Measurements from ENCODE around the gene FAM72C.
A peak's percentile ranks its signal among the peaks of the same experiment; 100 is the strongest.
"Not testable (repeated sequence)": the region's sequence is repeated elsewhere in the genome, so short reads cannot be mapped to it uniquely, and the experiment has no call there.

Gene FAM72C

DNA sequence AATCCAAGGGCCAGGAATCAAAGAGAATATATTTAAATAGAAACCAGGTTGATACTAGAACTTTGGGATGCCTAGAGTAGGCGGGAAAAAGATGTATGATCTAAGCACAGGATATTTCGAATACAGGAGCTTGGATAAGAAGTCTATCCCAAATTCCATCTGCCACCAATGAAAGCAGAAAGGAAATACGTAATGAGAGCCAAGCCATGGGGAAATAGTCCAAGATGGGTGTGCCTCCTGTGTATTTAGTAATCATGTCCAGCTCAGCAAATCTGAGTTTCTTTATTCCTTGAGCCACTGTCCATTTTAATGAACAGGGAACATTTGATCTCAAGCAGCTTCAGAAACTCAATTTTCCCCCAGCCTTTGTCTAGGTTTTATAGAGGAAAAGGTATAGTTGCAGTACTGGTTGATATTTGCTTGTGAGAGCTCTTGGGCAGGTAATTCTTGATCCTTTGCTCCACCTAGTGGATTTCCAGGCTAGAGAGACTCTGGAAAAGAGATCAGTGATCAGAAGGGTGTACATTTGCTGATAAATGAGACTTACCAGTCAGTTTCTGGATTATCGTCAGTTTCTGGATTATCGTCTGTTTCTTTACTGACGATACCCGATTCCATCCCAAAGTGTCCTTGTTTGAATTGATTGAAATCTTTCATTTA lies 28.3 kb downstream of the FAM72C start:
- not testable (repeated sequence) for H3K4me1 ChIP-seq (ENCODE audit: insufficient read depth, poor library complexity, severe bottlenecking); H3K36me3 ChIP-seq (ENCODE audit: low read depth); DNase-seq (ENCODE audit: low spot score); H3K4me3 ChIP-seq (ENCODE audit: severe bottlenecking); H3K9me3 ChIP-seq (ENCODE audit: severe bottlenecking); H3K27ac ChIP-seq (ENCODE audit: poor library complexity, severe bottlenecking); H3K27me3 ChIP-seq (ENCODE audit: insufficient read depth, poor library complexity, severe bottlenecking)
- peak; percentile 35; the same call in 1 of the 3 replicates for ATAC-seq (ENCODE audit: low read depth)

GRCh38 chr1:143942238-143942860 lies 29.4 kb downstream of the FAM72C start:
- H3K9me3 ChIP-seq (ENCODE audit: severe bottlenecking); H3K4me3 ChIP-seq (ENCODE audit: severe bottlenecking); H3K27ac ChIP-seq (ENCODE audit: poor library complexity, severe bottlenecking); H3K27me3 ChIP-seq (ENCODE audit: insufficient read depth, poor library complexity, severe bottlenecking); H3K36me3 ChIP-seq (ENCODE audit: low read depth); DNase-seq (ENCODE audit: low spot score); ATAC-seq (ENCODE audit: low read depth); H3K4me1 ChIP-seq (ENCODE audit: insufficient read depth, poor library complexity, severe bottlenecking): not testable (repeated sequence)

- H3K36me3 ChIP-seq (ENCODE audit: low read depth); H3K4me1 ChIP-seq (ENCODE audit: insufficient read depth, poor library complexity, severe bottlenecking); DNase-seq (ENCODE audit: low spot score); H3K9me3 ChIP-seq (ENCODE audit: severe bottlenecking); ATAC-seq (ENCODE audit: low read depth); H3K27ac ChIP-seq (ENCODE audit: poor library complexity, severe bottlenecking); H3K4me3 ChIP-seq (ENCODE audit: severe bottlenecking); H3K27me3 ChIP-seq (ENCODE audit: insufficient read depth, poor library complexity, severe bottlenecking): not testable (repeated sequence)
These were observed 32.1 kb downstream of the FAM72C start for GRCh38 chr1:143939666-143940065.

- H3K27me3 ChIP-seq (ENCODE audit: insufficient read depth, poor library complexity, severe bottlenecking); H3K4me3 ChIP-seq (ENCODE audit: severe bottlenecking); H3K4me1 ChIP-seq (ENCODE audit: insufficient read depth, poor library complexity, severe bottlenecking); H3K36me3 ChIP-seq (ENCODE audit: low read depth); DNase-seq (ENCODE audit: low spot score); H3K9me3 ChIP-seq (ENCODE audit: severe bottlenecking); H3K27ac ChIP-seq (ENCODE audit: poor library complexity, severe bottlenecking); ATAC-seq (ENCODE audit: low read depth): not testable (repeated sequence)
These were observed 32.9 kb downstream of the FAM72C start for GRCh38 chr1:143938922-143939321.

GRCh38 chr1:143936457-143937115 lies 35.2 kb downstream of the FAM72C start:
- H3K27me3 ChIP-seq (ENCODE audit: insufficient read depth, poor library complexity, severe bottlenecking); H3K4me3 ChIP-seq (ENCODE audit: severe bottlenecking); H3K4me1 ChIP-seq (ENCODE audit: insufficient read depth, poor library complexity, severe bottlenecking); H3K9me3 ChIP-seq (ENCODE audit: severe bottlenecking); H3K36me3 ChIP-seq (ENCODE audit: low read depth); DNase-seq (ENCODE audit: low spot score); H3K27ac ChIP-seq (ENCODE audit: poor library complexity, severe bottlenecking): not testable (repeated sequence)
- ATAC-seq (ENCODE audit: low read depth): peak; percentile 79; the same call in 2 of the 3 replicates
- TF ChIP-seq, protein P1, sequence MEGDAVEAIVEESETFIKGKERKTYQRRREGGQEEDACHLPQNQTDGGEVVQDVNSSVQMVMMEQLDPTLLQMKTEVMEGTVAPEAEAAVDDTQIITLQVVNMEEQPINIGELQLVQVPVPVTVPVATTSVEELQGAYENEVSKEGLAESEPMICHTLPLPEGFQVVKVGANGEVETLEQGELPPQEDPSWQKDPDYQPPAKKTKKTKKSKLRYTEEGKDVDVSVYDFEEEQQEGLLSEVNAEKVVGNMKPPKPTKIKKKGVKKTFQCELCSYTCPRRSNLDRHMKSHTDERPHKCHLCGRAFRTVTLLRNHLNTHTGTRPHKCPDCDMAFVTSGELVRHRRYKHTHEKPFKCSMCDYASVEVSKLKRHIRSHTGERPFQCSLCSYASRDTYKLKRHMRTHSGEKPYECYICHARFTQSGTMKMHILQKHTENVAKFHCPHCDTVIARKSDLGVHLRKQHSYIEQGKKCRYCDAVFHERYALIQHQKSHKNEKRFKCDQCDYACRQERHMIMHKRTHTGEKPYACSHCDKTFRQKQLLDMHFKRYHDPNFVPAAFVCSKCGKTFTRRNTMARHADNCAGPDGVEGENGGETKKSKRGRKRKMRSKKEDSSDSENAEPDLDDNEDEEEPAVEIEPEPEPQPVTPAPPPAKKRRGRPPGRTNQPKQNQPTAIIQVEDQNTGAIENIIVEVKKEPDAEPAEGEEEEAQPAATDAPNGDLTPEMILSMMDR (IDR thresholded peaks at IDR 0.05; ENCODE audit: poor library complexity, severe bottlenecking): peak; percentile 12

DNA sequence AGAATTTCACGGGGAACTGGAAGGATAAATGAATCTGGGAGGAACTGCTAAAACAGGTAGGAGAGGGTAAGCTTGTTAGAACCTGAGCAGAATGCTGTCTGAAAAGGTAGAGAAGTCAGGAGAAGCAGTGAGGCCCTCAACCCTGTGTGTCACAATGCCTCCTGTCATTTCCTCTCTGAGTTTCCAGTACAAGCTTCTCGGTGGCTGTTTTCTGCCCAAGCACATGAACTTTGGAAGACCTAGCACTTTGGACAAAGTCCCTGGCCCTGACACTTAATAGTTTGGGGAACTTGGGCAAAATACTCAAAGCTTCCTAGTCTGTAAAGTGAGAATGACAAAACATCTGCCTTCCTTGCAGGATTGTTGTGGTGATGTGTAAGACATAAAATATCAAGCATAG lies 52.7 kb downstream of the FAM72C start:
- not testable (repeated sequence) for H3K27ac ChIP-seq (ENCODE audit: poor library complexity, severe bottlenecking); H3K9me3 ChIP-seq (ENCODE audit: severe bottlenecking); H3K27me3 ChIP-seq (ENCODE audit: insufficient read depth, poor library complexity, severe bottlenecking); H3K36me3 ChIP-seq (ENCODE audit: low read depth); ATAC-seq (ENCODE audit: low read depth); DNase-seq (ENCODE audit: low spot score); H3K4me3 ChIP-seq (ENCODE audit: severe bottlenecking); H3K4me1 ChIP-seq (ENCODE audit: insufficient read depth, poor library complexity, severe bottlenecking)

DNA sequence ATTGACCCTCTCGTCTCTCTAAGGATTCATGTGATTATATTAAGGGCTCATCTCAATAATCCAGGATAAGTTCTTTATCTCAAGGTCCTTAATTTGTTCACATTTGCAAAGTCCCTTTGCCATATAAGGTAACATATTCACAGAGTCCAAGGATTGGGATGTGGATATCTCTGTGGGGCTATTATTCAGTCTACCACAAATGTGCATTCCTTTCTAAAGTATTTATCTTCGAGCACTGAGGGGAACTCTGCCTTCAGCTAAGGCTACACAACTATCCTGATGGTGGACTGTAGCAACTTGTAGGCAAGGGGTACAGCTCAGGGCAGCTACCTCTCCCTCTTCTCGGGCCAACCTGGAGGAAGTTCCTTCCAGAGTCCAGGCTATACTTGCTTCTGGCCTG lies 53.2 kb downstream of the FAM72C start:
- not testable (repeated sequence) for H3K27me3 ChIP-seq (ENCODE audit: insufficient read depth, poor library complexity, severe bottlenecking); H3K36me3 ChIP-seq (ENCODE audit: low read depth); DNase-seq (ENCODE audit: low spot score); H3K4me1 ChIP-seq (ENCODE audit: insufficient read depth, poor library complexity, severe bottlenecking); ATAC-seq (ENCODE audit: low read depth); H3K4me3 ChIP-seq (ENCODE audit: severe bottlenecking); H3K27ac ChIP-seq (ENCODE audit: poor library complexity, severe bottlenecking); H3K9me3 ChIP-seq (ENCODE audit: severe bottlenecking)

- H3K36me3 ChIP-seq (ENCODE audit: low read depth); H3K27me3 ChIP-seq (ENCODE audit: insufficient read depth, poor library complexity, severe bottlenecking); H3K27ac ChIP-seq (ENCODE audit: poor library complexity, severe bottlenecking); H3K9me3 ChIP-seq (ENCODE audit: severe bottlenecking); ATAC-seq (ENCODE audit: low read depth); H3K4me3 ChIP-seq (ENCODE audit: severe bottlenecking); DNase-seq (ENCODE audit: low spot score); H3K4me1 ChIP-seq (ENCODE audit: insufficient read depth, poor library complexity, severe bottlenecking): not testable (repeated sequence)
These were observed 58.1 kb downstream of the FAM72C start for GRCh38 chr1:143913705-143914104.

Measured in RWPE2 (cell line).